Left ventricle myocardium inferior (tissue), 1 donor: ENCODE results near the gene FZD1. TPM values are rescaled to one million over a fixed set of nuclear protein-coding genes. Genes with fewer than 3 reads are reported as not detected.

Source experiments
- DNase-seq: peaks from one replicate; pipeline ENCODE4 v3.0.0-alpha.2; 2020
- H3K27ac ChIP-seq: fragments of 200-600 bp; replicated peaks from 2 replicates; pipeline ENCODE4 v1.8.0; 2021
- H3K27me3 ChIP-seq: fragments of 200-600 bp; 2 replicates; pipeline ENCODE4 v1.8.0; 2021; ENCODE audit warnings: low read depth
- H3K36me3 ChIP-seq: fragments of 200-600 bp; 2 replicates; pipeline ENCODE4 v1.8.0; 2021
- H3K4me1 ChIP-seq: fragments of 200-600 bp; 2 replicates; pipeline ENCODE4 v1.8.0; 2021
- H3K4me3 ChIP-seq: fragments of 200-600 bp; 2 replicates; pipeline ENCODE4 v1.8.0; 2021; ENCODE audit warnings: mild to moderate bottlenecking, moderate library complexity
- H3K9me3 ChIP-seq: fragments of 200-600 bp; replicated peaks from 2 replicates; pipeline ENCODE4 v1.8.0; 2021
- intact Hi-C: fragments of 100-400 bp; cut with micrococcal nuclease; formaldehyde crosslinking; loops from one replicate; pipeline ENCODE4 v1.11.0; 2022
- total RNA-seq: library from RNA; stranded (reverse); fragmentation: NEBNext Ultra II Directional; extraction: Animal tissue kit (Norgen Biotek cat#: 25700); gene quantifications from one replicate; pipeline ENCODE4 v1.2.1, GENCODE V29; 2021
- TF ChIP-seq, protein P1 (sequence below): fragments of 200-600 bp; IDR thresholded peaks from 2 replicates; pipeline ENCODE4 v1.8.0; 2021; ENCODE audit warnings: antibody characterized with exemption, mild to moderate bottlenecking, borderline replicate concordance
- donor health status: DM: no; HTN: yes; CAD: no; lungs with severe emphysema.

FZD1 gene
- total RNA-seq, 1 donor from 2014 or later: 14.1 TPM

DNA sequence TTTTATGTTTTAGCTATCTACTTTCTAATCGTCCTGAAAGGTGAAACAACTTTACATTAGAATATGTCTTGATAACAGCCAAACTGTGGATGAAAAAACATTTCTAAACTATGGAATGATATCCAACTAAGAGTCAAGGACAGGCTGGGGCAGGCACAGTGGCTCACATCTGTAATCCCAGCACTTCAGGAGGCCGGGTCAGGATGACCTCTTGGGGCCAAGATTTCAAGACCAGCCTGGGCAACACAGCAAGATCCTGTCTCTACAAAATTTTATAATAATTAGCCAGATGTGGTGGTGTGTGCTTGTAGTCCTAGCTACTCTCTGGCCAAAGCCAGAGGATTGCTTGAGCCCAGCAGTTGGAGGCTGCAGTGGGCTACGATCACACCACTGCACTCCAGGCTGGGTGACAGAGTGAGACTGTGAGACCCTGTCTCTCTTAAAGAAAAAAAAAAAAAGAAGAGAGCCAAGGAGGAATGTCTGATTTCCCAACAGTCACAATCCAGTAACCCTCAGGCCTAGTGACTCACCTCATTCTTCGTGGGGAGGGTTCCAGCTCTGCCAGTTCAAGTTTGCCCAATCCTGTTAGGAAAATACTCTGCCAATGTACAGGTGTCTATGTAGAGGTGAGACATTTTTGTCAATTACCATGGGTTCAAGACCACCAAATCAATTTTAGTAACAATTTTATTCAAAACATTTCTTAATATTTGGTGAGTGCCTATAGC, 14.6 kb upstream of the FZD1 start:
- Histone ChIP-seq H3K27me3 (no peaks in the 10 kb centered on the region), H3K4me3 (no peak overlapping the region), H3K4me1 (no peaks in the 10 kb centered on the region), H3K9me3 (no peaks in the 10 kb centered on the region), H3K27ac (no peak overlapping the region), H3K36me3 (no peaks in the 10 kb centered on the region)
- intact Hi-C loops: no loop called here
- TF ChIP-seq, protein P1, sequence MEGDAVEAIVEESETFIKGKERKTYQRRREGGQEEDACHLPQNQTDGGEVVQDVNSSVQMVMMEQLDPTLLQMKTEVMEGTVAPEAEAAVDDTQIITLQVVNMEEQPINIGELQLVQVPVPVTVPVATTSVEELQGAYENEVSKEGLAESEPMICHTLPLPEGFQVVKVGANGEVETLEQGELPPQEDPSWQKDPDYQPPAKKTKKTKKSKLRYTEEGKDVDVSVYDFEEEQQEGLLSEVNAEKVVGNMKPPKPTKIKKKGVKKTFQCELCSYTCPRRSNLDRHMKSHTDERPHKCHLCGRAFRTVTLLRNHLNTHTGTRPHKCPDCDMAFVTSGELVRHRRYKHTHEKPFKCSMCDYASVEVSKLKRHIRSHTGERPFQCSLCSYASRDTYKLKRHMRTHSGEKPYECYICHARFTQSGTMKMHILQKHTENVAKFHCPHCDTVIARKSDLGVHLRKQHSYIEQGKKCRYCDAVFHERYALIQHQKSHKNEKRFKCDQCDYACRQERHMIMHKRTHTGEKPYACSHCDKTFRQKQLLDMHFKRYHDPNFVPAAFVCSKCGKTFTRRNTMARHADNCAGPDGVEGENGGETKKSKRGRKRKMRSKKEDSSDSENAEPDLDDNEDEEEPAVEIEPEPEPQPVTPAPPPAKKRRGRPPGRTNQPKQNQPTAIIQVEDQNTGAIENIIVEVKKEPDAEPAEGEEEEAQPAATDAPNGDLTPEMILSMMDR: no peak
- no peak for DNase-seq

DNA sequence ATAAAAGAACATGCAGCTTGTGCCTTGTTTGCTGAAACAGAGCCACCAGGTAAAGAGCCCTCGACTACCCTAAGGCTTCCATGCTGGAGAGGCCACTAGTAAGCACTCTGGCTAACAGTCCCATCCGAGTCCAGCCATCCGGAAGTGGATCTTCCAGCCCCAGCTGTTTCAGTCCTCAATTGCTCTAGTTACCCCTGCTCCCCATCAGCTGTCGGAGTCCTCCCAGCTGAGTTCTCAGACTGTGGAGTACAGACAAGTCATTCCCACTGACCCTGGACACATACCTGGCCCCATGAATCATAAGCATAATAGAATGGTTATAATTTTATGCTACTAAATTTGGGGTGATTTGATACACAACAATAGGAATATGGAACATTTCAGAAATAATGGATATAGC, 13.5 kb upstream of the FZD1 start:
- no peak overlapping the region for H3K4me3 ChIP-seq
- no peak overlapping the region for H3K27ac ChIP-seq
- no peaks in the 10 kb centered on the region for H3K36me3 ChIP-seq
- no peaks in the 10 kb centered on the region for H3K4me1 ChIP-seq
- H3K9me3 ChIP-seq: peaks cover 7% of the 10 kb centered on the region
- no peaks in the 10 kb centered on the region for H3K27me3 ChIP-seq
- intact Hi-C loops: no loop called here
- no peak for DNase-seq
- TF ChIP-seq, protein P1: no peak

DNA sequence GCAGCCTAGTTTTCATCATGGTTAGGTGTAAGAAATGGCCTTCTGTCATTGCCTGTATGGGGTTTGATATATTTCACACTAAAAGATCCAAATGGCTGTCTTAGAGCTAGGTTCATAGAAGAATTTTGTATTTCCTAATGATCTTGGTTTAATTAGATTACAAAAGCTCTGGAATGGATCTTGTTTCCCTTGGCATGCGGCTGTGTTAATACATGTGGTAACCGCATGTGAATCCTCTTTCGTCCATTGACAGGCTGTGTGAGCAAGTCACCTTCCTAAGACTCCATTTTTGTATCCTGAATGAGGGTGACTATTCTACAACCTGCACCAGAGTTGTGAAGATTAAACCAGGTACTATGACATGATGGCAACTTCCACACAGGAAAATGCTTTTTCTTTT, 12.4 kb upstream of the FZD1 start:
- intact Hi-C loops: no loop called here
- Histone ChIP-seq H3K27ac (no peak overlapping the region), H3K4me3 (no peak overlapping the region), H3K9me3 (peaks cover 19% of the 10 kb centered on the region), H3K36me3 (no peaks in the 10 kb centered on the region), H3K27me3 (no peaks in the 10 kb centered on the region), H3K4me1 (no peaks in the 10 kb centered on the region)
- no peak for DNase-seq
- TF ChIP-seq, protein P1: no peak

DNA sequence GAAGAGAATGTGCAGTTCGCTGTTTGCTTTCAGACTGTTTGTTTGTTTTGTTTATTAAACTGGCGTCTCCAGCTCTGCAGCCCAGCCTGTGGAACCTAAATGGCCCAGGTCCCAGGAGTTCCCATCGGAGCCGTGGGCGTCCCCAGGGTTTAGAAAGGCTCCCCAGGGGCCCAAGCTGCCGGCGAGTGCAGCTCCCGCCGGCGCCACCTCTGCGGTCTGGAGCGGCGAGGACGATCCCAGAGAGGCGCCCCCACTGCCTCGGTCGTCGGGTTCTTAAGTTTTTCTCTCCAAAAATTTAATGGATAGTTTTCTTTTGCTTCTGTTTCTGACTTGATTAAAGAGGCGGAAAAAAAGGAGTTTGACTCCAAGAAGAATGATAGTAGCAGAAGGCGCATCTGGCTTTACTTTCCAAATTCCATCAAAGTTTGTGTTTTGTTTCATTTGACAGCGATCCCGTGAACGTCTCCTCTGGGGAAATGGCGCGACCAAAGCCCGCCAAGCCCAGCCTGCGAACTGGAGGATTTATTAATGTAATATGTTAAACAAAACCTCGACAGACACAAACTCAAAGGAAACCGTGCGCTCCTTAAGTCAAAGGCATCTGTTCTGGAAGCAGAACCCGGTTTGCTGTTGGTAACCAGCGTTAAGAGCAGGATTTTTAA, 718 bp upstream of the FZD1 start:
- intact Hi-C loops: loop anchor here (10.0 kb wide), 1 partner anchor 179 kb away; no protein-coding TSS in a partner anchor
- TF ChIP-seq, protein P1: no peak
- H3K4me3 ChIP-seq: peak overlapping the region; percentile 77
- peak overlapping the region; percentile 98 for H3K27ac ChIP-seq
- no peaks in the 10 kb centered on the region for H3K9me3 ChIP-seq
- H3K27me3 ChIP-seq: no peaks in the 10 kb centered on the region
- H3K36me3 ChIP-seq: no peaks in the 10 kb centered on the region
- H3K4me1 ChIP-seq: peaks cover 53% of the 10 kb centered on the region
- DNase-seq: peak; percentile 51

DNA sequence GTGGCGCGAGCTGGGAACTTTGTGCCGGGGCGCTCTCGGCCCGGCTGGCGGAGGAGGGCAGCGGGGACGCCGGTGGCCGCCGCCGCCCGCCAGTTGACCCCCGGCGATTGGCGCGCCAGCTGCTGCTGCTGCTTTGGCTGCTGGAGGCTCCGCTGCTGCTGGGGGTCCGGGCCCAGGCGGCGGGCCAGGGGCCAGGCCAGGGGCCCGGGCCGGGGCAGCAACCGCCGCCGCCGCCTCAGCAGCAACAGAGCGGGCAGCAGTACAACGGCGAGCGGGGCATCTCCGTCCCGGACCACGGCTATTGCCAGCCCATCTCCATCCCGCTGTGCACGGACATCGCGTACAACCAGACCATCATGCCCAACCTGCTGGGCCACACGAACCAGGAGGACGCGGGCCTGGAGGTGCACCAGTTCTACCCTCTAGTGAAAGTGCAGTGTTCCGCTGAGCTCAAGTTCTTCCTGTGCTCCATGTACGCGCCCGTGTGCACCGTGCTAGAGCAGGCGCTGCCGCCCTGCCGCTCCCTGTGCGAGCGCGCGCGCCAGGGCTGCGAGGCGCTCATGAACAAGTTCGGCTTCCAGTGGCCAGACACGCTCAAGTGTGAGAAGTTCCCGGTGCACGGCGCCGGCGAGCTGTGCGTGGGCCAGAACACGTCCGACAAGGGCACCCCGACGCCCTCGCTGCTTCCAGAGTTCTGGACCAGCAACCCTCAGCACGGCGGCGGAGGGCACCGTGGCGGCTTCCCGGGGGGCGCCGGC, 870 bp downstream of the FZD1 start:
- H3K27ac ChIP-seq: peak overlapping the region; percentile 98
- TF ChIP-seq, protein P1: no peak
- no peaks in the 10 kb centered on the region for H3K36me3 ChIP-seq
- H3K9me3 ChIP-seq: no peaks in the 10 kb centered on the region
- H3K27me3 ChIP-seq: no peaks in the 10 kb centered on the region
- peak overlapping the region; percentile 77 for H3K4me3 ChIP-seq
- peak; percentile 56 for DNase-seq
- H3K4me1 ChIP-seq: peaks cover 58% of the 10 kb centered on the region
- intact Hi-C loops: loop anchor here (10.0 kb wide), 1 partner anchor 180 kb away; no protein-coding TSS in a partner anchor
